IMR-90 (cell line): ENCODE data around the gene POC1B. TPM values are rescaled to one million over a fixed set of nuclear protein-coding genes. Genes with fewer than 3 reads are reported as not detected.

Source experiments
- ATAC-seq: fragments of 200-7000 bp; cut with Tn5 transposase; 2 replicates; pipeline ENCODE4 v1.9.1; 2020; ENCODE audit warnings: low read depth, mild to moderate bottlenecking, moderate library complexity
- BruUV-seq: library from RNA; stranded (reverse); fragments of 400-500 nt; replicated peaks from 2 replicates; lab custom pipeline; 2021; lab: Mats Ljungman, UMichigan
- CTCF ChIA-PET: fragments of 300-600 bp; formaldehyde crosslinking; extraction: SDS; loops from one replicate; lab custom pipeline; 2021; ENCODE audit warnings: antibody characterized with exemption; lab: Yijun Ruan, JAX
- POLR2A ChIA-PET: fragments of 300-600 bp; sonication (Branson Sonifier 250); formaldehyde crosslinking; loops from one replicate; lab custom pipeline; 2022; ENCODE audit warnings: antibody characterized with exemption; ENCODE audit not compliant: unreplicated experiment; lab: Charles Lee
- DNase-seq: peaks from one replicate; pipeline ENCODE4 v3.0.0; 2013
- H2AFZ ChIP-seq: replicated peaks from 2 replicates; pipeline ENCODE3; 2013; ENCODE audit warnings: low read length, mild to moderate bottlenecking; ENCODE audit not compliant: poor library complexity
- H2AK5ac ChIP-seq: 2 replicates; pipeline ENCODE4 v1.6.1; 2013; ENCODE audit warnings: low read depth, low read length, inconsistent platforms
- H2AK9ac ChIP-seq: replicated peaks from 2 replicates; pipeline ENCODE3; 2013; ENCODE audit warnings: mild to moderate bottlenecking, low read depth, low read length, moderate library complexity; ENCODE audit not compliant: poor library complexity
- H2BK120ac ChIP-seq: 2 replicates; pipeline ENCODE4 v1.6.1; 2013; ENCODE audit warnings: low read depth, low read length, inconsistent platforms
- H2BK15ac ChIP-seq: 3 replicates; pipeline ENCODE4 v1.6.1; 2013; ENCODE audit warnings: low read depth, low read length, inconsistent platforms
- H2BK20ac ChIP-seq: 2 replicates; pipeline ENCODE4 v1.6.1; 2013; ENCODE audit warnings: low read depth, mild to moderate bottlenecking, inconsistent platforms, low read length, moderate library complexity
- H2BK5ac ChIP-seq: 2 replicates; pipeline ENCODE4 v1.6.1; 2013; ENCODE audit warnings: mild to moderate bottlenecking, low read depth, low read length, inconsistent platforms; ENCODE audit not compliant: poor library complexity, severe bottlenecking
- H3K14ac ChIP-seq: replicated peaks from 2 replicates; pipeline ENCODE4 v1.6.1; 2013; ENCODE audit warnings: low read depth, low read length, inconsistent platforms
- H3K18ac ChIP-seq: 2 replicates; pipeline ENCODE4 v1.6.1; 2013; ENCODE audit warnings: low read depth, low read length, control low read depth
- H3K23ac ChIP-seq: 2 replicates; pipeline ENCODE4 v1.6.1; 2013; ENCODE audit warnings: low read depth, low read length, inconsistent platforms
- H3K27ac ChIP-seq: 2 replicates; pipeline ENCODE4 v1.5.1; 2013; ENCODE audit warnings: mild to moderate bottlenecking, control low read depth, low read length; ENCODE audit not compliant: insufficient read depth
- H3K27me3 ChIP-seq: 2 replicates; pipeline ENCODE4 v1.6.1; 2013; ENCODE audit warnings: low read length; ENCODE audit not compliant: control insufficient read depth, insufficient read depth
- H3K36me3 ChIP-seq: 2 replicates; pipeline ENCODE4 v1.6.1; 2013; ENCODE audit warnings: low read length, mixed read lengths; ENCODE audit not compliant: control insufficient read depth, insufficient read depth
- H3K4ac ChIP-seq: 2 replicates; pipeline ENCODE4 v1.6.1; 2013; ENCODE audit warnings: low read depth, low read length, inconsistent platforms
- H3K4me1 ChIP-seq: 2 replicates; pipeline ENCODE4 v1.6.1; 2013; ENCODE audit warnings: low read length, mixed read lengths; ENCODE audit not compliant: control insufficient read depth, insufficient read depth
- H3K4me2 ChIP-seq: 2 replicates; pipeline ENCODE4 v1.6.1; 2013; ENCODE audit warnings: low read depth, mild to moderate bottlenecking, control low read depth, low read length, moderate library complexity
- H3K4me3 ChIP-seq: 2 replicates; pipeline ENCODE4 v1.5.1; 2013; ENCODE audit warnings: low read depth, mild to moderate bottlenecking, control low read depth, low read length, moderate library complexity; ENCODE audit not compliant: insufficient read depth
- H3K56ac ChIP-seq: 2 replicates; pipeline ENCODE4 v1.6.1; 2013; ENCODE audit warnings: low read length, inconsistent platforms; ENCODE audit not compliant: insufficient read depth; ENCODE audit errors: extremely low read depth
- H3K79me1 ChIP-seq, 2 experiments: 2 replicates each; pipeline ENCODE4 v1.6.1; 2013; ENCODE audit warnings: low read length in 2 of 2, inconsistent platforms in 1 of 2, low read depth in 1 of 2
- H3K9ac ChIP-seq: 2 replicates; pipeline ENCODE4 v1.6.1; 2013; ENCODE audit warnings: low read depth, low read length, control low read depth
- H3K9me1 ChIP-seq: 2 replicates; pipeline ENCODE4 v1.6.1; 2013; ENCODE audit warnings: low read length, inconsistent platforms; ENCODE audit not compliant: insufficient read depth
- H3K9me3 ChIP-seq: 2 replicates; pipeline ENCODE4 v1.6.1; 2013; ENCODE audit warnings: low read length; ENCODE audit not compliant: control insufficient read depth, insufficient read depth
- H4K20me1 ChIP-seq: 2 replicates; pipeline ENCODE4 v1.6.1; 2013; ENCODE audit warnings: low read length, inconsistent platforms; ENCODE audit not compliant: insufficient read depth
- H4K5ac ChIP-seq: 2 replicates; pipeline ENCODE4 v1.6.1; 2013; ENCODE audit warnings: mild to moderate bottlenecking, low read depth, low read length, control low read depth
- H4K8ac ChIP-seq, 2 experiments: 2 replicates each; pipeline ENCODE4 v1.6.1; 2013; ENCODE audit warnings: low read depth in 2 of 2, low read length in 2 of 2, control low read depth in 1 of 2, inconsistent platforms in 1 of 2
- H4K91ac ChIP-seq: 2 replicates; pipeline ENCODE4 v1.6.1; 2013; ENCODE audit warnings: low read depth, low read length, inconsistent platforms; ENCODE audit not compliant: insufficient read depth
- POLR2A ChIP-seq: IDR thresholded peaks from 2 replicates; pipeline ENCODE4 v1.6.1; 2012; ENCODE audit warnings: mild to moderate bottlenecking, low read depth, low read length
- RAD21 ChIP-seq: IDR thresholded peaks from 2 replicates; pipeline ENCODE4 v1.6.1; 2012; ENCODE audit warnings: low read length, improper control_type of control experiment
- SMC3 ChIP-seq: fragments of 150-350 bp; IDR thresholded peaks from 2 replicates; pipeline ENCODE4 v1.6.1; 2016; ENCODE audit warnings: low read depth, mild to moderate bottlenecking, antibody characterized with exemption, low read length, moderate library complexity
- WGBS, 2 experiments: methylation state at CpG; one replicate each; pipeline versions ENCODE4 v1.1.5 to v1.1.7; 2013; ENCODE audit warnings: missing lambda C conversion rate in 2 of 2; ENCODE audit not compliant: insufficient read length in 1 of 2; ENCODE audit errors: extremely low coverage in 2 of 2; 5-methylcytosine and 5-hydroxymethylcytosine counted together
- dilution Hi-C: fragments of 300-500 bp; cut with HindIII; formaldehyde crosslinking; loops from one replicate; pipeline ENCODE4 v1.14.3; 2018; ENCODE audit warnings: low sequenced_read_pairs; ENCODE audit not compliant: unreplicated experiment
- in situ Hi-C: fragments of 300-500 bp; cut with MboI; formaldehyde crosslinking; loops from 3 replicates; pipeline ENCODE4 v1.14.3; 2019; ENCODE audit warnings: low sequenced_read_pairs, inconsistent platforms, mixed read lengths
- intact Hi-C: fragments of 100-400 bp; cut with micrococcal nuclease; formaldehyde crosslinking; loops from 2 replicates; pipeline ENCODE4 v1.10.0; 2022
- polyA plus RNA-seq, 3 experiments: library from polyadenylated mRNA; depleted of rRNA; stranded (reverse); fragments of >200 nt; gene quantifications; 2 replicates each; pipeline ENCODE4 v1.2.3, GENCODE V29; 2012; ENCODE audit warnings: low replicate concordance in 1 of 3
- total RNA-seq: library from RNA; depleted of rRNA; stranded (reverse); fragments of >200 nt; gene quantifications from 2 replicates; pipeline ENCODE4 v1.2.3, GENCODE V29; 2012
- TF ChIP-seq, protein P1 (sequence below): conservative IDR thresholded peaks from 2 replicates; pipeline ENCODE4 v1.5.1; 2012; ENCODE audit warnings: mild to moderate bottlenecking, low read depth, low read length, improper control_type of control experiment

The POC1B gene
- total and polyA plus RNA-seq, 2 of the 4 experiments (the other 2 are of a cell fraction) = 5.0 to 10.4 TPM

DNA sequence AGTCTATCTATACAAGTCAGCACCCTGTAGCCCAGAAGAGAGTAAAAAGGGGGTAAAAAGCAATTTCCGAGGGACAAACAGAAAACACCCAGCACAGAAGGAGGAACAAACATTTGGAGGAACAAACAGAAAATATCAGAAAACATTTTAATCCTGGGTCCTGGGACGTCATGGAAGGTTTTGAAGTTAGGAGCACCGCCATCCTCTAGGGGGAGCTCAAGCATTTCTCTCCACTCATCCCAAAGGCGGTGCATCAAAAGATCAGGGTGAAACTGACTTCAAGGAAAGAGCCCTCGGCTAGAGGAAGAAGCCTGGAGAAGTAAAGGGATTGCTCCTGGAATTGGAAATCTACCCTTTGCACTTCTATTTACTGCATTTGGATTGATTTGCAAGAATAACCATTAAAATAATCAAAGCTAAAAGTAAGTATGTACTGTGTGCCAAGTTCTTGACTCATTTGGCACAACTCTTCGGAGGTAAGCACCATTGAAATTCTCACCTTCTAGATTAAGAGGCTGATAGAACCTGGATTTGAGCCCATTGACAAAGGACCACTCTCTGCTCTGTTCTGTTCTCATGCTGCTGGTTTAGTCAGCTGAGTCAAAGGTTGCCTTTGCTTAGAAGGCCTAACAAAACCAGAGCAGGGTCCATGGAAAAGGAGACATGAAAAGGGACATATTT, 17.2 kb upstream of the POC1B start:
- POLR2A ChIA-PET = no interaction called here
- Histone ChIP-seq H4K91ac (no peak overlapping the region), H3K4me1 (no peaks in the 10 kb centered on the region), H3K9ac (no peak overlapping the region), H4K5ac (no peak overlapping the region), H3K4ac (no peak overlapping the region), H3K79me1 (no peaks in the 10 kb centered on the region), H3K18ac (no peak overlapping the region), H3K56ac (no peak overlapping the region), H4K8ac (no peak overlapping the region), H2BK5ac (no peak overlapping the region), H3K4me3 (no peak overlapping the region), H3K14ac (no peak overlapping the region), H3K27ac (no peak overlapping the region), H3K9me1 (peaks cover 5% of the 10 kb centered on the region; the same call in 1 of the 2 replicates), H2BK20ac (no peak overlapping the region), H3K9me3 (no peaks in the 10 kb centered on the region), H2BK15ac (no peak overlapping the region), H2AK5ac (no peak overlapping the region), H4K20me1 (no peaks in the 10 kb centered on the region), H2AK9ac (no peak overlapping the region), H3K23ac (no peak overlapping the region), H3K4me2 (no peak overlapping the region), H3K36me3 (no peaks in the 10 kb centered on the region), H2BK120ac (0 out of 2 replicates have a peak overlapping the region, but pooled peaks have one; percentile 27), H2AFZ (no peak overlapping the region), H3K27me3 (no peaks in the 10 kb centered on the region)
- DNase-seq = peak; percentile 83
- TF ChIP-seq, protein P1, sequence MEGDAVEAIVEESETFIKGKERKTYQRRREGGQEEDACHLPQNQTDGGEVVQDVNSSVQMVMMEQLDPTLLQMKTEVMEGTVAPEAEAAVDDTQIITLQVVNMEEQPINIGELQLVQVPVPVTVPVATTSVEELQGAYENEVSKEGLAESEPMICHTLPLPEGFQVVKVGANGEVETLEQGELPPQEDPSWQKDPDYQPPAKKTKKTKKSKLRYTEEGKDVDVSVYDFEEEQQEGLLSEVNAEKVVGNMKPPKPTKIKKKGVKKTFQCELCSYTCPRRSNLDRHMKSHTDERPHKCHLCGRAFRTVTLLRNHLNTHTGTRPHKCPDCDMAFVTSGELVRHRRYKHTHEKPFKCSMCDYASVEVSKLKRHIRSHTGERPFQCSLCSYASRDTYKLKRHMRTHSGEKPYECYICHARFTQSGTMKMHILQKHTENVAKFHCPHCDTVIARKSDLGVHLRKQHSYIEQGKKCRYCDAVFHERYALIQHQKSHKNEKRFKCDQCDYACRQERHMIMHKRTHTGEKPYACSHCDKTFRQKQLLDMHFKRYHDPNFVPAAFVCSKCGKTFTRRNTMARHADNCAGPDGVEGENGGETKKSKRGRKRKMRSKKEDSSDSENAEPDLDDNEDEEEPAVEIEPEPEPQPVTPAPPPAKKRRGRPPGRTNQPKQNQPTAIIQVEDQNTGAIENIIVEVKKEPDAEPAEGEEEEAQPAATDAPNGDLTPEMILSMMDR = peak; percentile 96
- TF ChIP-seq SMC3 (peak; percentile 92), RAD21 (peak; percentile 97), POLR2A (no peak)
- BruUV-seq = no TSS peak
- dilution Hi-C loops (no loop called here), intact Hi-C loops (loop anchor here (1.0 to 10.0 kb wide), 8 partner anchors 149 to 1398 kb away; no protein-coding TSS in a partner anchor), in situ Hi-C loops (loop anchor here (5.0 to 10.0 kb wide), 3 partner anchors 162 to 1392 kb away; partner anchors contain the start of gene ATP2B1)
- CTCF ChIA-PET = interaction anchor here (0.7 to 2.6 kb wide), 6 partner anchors 11 to 1398 kb away, joined by 3 to 9 read pairs (median 4); no protein-coding TSS in a partner anchor
- peak; percentile 94 for ATAC-seq
- no CpG with 5 or more reads among the region's 6 CpGs for WGBS, 2 experiments
